DOHH2 (cell line): ENCODE data around the gene RING1.

Experiments
- EZH2phosphoT487 ChIP-seq: fragments of 200-600 bp; sonication (generic); IDR thresholded peaks from 2 replicates; pipeline ENCODE4 v1.6.1; 2017; ENCODE audit warnings: borderline replicate concordance, mild to moderate bottlenecking, antibody characterized with exemption, low read length, moderate library complexity, mixed read lengths
- TF ChIP-seq, protein P1 (sequence below): fragments of 200-600 bp; sonication (generic); IDR thresholded peaks from one replicate; pipeline ENCODE4 v1.5.1; 2014; ENCODE audit warnings: antibody characterized with exemption, mild to moderate bottlenecking, low read depth, low read length; ENCODE audit not compliant: poor library complexity, severe bottlenecking

DNA sequence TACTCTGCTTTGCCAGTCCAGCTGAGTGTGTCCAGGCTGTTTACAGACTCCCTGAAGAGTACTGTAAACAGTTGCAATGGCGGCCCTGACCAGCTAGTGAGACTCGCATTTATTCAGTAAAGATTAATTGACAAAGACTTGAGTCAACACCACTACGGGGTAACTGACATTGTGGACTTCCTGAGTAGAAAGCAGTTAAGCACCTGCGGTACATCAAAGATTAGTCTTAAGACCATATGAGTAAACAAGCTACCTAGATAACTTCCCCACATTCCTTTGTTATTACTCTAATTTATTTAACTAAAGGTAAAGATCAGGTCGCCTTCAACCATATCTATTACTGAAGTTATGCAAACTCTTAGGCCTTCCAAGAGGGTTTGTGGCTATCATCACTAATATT, 50.7 kb downstream of the RING1 start:
- TF ChIP-seq, protein P1, sequence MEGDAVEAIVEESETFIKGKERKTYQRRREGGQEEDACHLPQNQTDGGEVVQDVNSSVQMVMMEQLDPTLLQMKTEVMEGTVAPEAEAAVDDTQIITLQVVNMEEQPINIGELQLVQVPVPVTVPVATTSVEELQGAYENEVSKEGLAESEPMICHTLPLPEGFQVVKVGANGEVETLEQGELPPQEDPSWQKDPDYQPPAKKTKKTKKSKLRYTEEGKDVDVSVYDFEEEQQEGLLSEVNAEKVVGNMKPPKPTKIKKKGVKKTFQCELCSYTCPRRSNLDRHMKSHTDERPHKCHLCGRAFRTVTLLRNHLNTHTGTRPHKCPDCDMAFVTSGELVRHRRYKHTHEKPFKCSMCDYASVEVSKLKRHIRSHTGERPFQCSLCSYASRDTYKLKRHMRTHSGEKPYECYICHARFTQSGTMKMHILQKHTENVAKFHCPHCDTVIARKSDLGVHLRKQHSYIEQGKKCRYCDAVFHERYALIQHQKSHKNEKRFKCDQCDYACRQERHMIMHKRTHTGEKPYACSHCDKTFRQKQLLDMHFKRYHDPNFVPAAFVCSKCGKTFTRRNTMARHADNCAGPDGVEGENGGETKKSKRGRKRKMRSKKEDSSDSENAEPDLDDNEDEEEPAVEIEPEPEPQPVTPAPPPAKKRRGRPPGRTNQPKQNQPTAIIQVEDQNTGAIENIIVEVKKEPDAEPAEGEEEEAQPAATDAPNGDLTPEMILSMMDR: no peak
- TF ChIP-seq EZH2phosphoT487: no peak
